ENCODE data around the gene HOXB9.

HOXB9 gene

DNA sequence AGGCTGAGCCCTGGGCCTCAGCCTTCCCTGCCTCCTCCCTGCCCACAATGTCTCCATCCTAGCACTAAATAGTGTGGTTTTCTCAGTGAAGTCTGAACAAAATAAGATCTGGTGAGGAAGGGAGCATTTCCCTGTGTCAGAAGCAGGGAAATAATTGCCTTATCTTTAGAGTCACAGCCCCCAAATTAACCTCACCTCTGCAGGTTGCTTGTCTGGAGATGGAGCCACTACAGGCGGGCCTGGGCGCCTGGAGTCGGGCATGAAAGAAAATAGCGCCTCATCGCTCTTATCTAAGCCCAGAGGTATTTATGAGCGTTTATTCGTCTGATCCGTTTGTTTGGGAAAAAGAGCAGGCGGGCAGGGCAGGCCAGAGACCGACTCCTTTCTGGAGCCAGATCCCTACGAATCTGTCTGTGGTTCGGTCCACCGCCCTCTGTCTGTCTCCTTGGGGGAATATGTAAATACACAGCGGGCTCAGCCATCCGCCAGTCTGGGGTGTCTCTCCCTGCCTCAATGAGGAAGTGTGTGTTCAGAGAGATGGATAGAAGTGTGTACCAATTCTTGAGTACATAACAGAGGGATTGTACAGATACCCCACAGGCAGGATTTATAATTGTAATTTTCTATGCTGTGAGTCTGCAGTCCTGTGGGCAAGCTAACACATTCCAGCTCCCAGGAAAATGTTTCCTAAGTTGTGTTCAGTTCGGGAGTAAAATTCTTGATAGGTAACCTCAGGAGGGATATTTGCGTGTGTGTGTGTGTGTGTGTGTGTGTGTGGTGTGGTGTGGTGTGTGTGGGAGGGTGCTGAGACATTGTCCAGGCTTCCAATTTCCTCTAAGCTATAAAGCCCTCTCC lies 25.7 kb downstream of the HOXB9 start:
- Histone ChIP-seq H3K4me1 (ENCODE audit: insufficient read depth, poor library complexity, severe bottlenecking) (peaks cover 13% of the 10 kb centered on the region), H3K27me3 (ENCODE audit: insufficient read depth, poor library complexity, severe bottlenecking) (no peaks in the 10 kb centered on the region), H3K4me3 (ENCODE audit: severe bottlenecking) (no peak overlapping the region), H3K36me3 (ENCODE audit: low read depth) (no peaks in the 10 kb centered on the region), H3K9me3 (ENCODE audit: severe bottlenecking) (no peaks in the 10 kb centered on the region), H3K27ac (ENCODE audit: poor library complexity, severe bottlenecking) (no peak overlapping the region)
- TF ChIP-seq, protein P1, sequence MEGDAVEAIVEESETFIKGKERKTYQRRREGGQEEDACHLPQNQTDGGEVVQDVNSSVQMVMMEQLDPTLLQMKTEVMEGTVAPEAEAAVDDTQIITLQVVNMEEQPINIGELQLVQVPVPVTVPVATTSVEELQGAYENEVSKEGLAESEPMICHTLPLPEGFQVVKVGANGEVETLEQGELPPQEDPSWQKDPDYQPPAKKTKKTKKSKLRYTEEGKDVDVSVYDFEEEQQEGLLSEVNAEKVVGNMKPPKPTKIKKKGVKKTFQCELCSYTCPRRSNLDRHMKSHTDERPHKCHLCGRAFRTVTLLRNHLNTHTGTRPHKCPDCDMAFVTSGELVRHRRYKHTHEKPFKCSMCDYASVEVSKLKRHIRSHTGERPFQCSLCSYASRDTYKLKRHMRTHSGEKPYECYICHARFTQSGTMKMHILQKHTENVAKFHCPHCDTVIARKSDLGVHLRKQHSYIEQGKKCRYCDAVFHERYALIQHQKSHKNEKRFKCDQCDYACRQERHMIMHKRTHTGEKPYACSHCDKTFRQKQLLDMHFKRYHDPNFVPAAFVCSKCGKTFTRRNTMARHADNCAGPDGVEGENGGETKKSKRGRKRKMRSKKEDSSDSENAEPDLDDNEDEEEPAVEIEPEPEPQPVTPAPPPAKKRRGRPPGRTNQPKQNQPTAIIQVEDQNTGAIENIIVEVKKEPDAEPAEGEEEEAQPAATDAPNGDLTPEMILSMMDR (IDR thresholded peaks at IDR 0.05; ENCODE audit: poor library complexity, severe bottlenecking): no peak
- no peak for ATAC-seq (ENCODE audit: low read depth)
- no peak for DNase-seq (ENCODE audit: low spot score)

DNA sequence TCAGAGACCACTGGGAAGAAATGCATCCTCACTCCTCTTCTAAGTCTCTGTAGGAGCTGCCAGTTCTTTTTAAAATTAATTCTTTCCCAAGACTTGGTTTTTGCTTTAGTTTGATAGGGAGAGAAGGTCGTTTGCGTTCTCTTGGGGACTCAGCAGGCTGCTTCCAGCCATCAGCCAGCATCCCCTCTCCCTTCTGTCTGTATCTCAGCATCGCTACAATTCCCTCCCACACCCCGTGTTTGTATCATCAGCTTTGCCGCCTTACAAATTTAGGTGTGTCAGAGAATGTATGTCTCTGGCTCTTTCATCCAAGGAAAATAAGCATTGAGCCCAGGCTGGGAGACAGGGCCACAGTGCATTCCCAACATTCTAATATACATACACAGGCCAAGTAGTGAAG lies 26.8 kb downstream of the HOXB9 start:
- no peak for ATAC-seq (ENCODE audit: low read depth)
- Histone ChIP-seq H3K4me1 (ENCODE audit: insufficient read depth, poor library complexity, severe bottlenecking) (peaks cover 6% of the 10 kb centered on the region), H3K27me3 (ENCODE audit: insufficient read depth, poor library complexity, severe bottlenecking) (no peaks in the 10 kb centered on the region), H3K4me3 (ENCODE audit: severe bottlenecking) (no peak overlapping the region), H3K27ac (ENCODE audit: poor library complexity, severe bottlenecking) (no peak overlapping the region), H3K9me3 (ENCODE audit: severe bottlenecking) (no peaks in the 10 kb centered on the region), H3K36me3 (ENCODE audit: low read depth) (no peaks in the 10 kb centered on the region)
- no peak for DNase-seq (ENCODE audit: low spot score)
- TF ChIP-seq, protein P1 (IDR thresholded peaks at IDR 0.05; ENCODE audit: poor library complexity, severe bottlenecking): no peak

DNA sequence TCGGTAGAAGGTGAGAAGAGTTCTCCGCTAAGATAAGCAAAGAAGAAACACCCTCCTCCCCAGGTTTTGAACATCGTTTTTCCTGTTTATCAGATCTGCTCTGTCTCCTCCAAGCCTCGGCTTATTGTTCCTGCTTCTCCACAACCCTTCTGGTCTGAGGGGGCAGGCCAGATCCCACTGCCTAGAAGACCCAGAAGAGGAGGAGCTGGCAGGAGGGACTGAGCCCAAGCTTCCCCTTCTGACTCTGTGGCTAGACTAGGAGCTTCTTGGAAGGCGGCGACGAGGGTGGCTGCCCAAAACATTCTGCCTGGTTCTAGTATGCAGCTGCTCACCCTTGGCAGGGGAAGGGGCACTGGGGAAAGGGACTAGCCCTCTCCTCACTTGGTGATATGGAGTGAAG lies 27.4 kb downstream of the HOXB9 start:
- Histone ChIP-seq H3K27me3 (ENCODE audit: insufficient read depth, poor library complexity, severe bottlenecking) (no peaks in the 10 kb centered on the region), H3K4me3 (ENCODE audit: severe bottlenecking) (no peak overlapping the region), H3K9me3 (ENCODE audit: severe bottlenecking) (no peaks in the 10 kb centered on the region), H3K27ac (ENCODE audit: poor library complexity, severe bottlenecking) (no peak overlapping the region), H3K4me1 (ENCODE audit: insufficient read depth, poor library complexity, severe bottlenecking) (peaks cover 6% of the 10 kb centered on the region), H3K36me3 (ENCODE audit: low read depth) (no peaks in the 10 kb centered on the region)
- ATAC-seq (ENCODE audit: low read depth) (no peak), DNase-seq (ENCODE audit: low spot score) (no peak)
- TF ChIP-seq, protein P1 (IDR thresholded peaks at IDR 0.05; ENCODE audit: poor library complexity, severe bottlenecking): no peak

DNA sequence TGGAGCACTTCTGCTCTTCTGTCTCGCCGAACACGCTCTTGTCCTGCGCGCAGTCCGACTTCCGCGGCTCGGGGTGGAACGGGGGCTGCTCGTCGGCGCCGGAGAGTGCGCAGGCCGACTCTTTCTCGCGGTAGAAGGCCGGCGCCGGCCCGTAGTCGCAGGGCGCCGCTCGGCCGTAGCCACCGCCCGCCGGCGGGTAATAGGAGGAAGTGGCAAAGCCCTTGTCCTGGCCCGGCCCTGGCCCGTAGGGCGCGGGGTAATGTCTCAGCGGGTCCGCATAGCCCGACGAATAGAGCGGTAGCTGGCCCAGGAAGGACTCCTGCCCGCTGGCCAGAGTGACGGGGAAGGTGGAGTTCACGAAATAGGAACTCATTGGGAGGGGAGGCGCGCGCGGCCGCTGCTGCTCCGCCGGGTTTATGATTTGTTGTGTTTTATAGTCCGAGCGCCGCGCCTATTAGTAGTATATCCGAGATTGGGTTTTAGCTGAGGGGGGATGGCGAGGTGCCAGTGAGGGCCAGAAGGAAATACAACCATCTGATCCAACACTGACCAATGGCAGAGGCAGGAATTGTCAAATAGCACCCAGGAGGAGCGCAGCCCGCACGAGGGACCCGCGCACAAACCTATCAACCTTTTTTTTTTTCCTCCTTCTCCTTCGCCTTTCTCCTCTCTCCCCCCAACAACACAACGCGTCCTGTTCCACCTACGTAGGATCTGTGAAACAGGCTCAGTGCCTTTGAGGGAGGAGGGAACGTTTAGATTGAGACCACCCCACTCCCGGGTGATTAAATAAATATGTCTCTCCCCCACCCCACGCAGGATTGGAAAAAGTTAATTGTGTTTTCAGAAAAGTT lies 28.2 kb downstream of the HOXB9 start:
- no peaks in the 10 kb centered on the region for H3K27me3 ChIP-seq (ENCODE audit: insufficient read depth, poor library complexity, severe bottlenecking)

More for the DNA sequence above, 28.2 kb downstream of the HOXB9 start:
- Histone ChIP-seq H3K4me3 (ENCODE audit: severe bottlenecking) (peak overlapping the region; percentile 38), H3K4me1 (ENCODE audit: insufficient read depth, poor library complexity, severe bottlenecking) (peaks cover 6% of the 10 kb centered on the region), H3K36me3 (ENCODE audit: low read depth) (no peaks in the 10 kb centered on the region), H3K27ac (ENCODE audit: poor library complexity, severe bottlenecking) (peak overlapping the region; percentile 16), H3K9me3 (ENCODE audit: severe bottlenecking) (no peaks in the 10 kb centered on the region)
- ATAC-seq (ENCODE audit: low read depth) (peak; percentile 59), DNase-seq (ENCODE audit: low spot score) (no peak)
- TF ChIP-seq, protein P1 (IDR thresholded peaks at IDR 0.05; ENCODE audit: poor library complexity, severe bottlenecking): no peak

Data from RWPE2 (cell line).